A549 (cell line): ENCODE measurements around the gene COL5A1.

Experiments
- CHD4 ChIP-seq: fragments of 200-600 bp; sonication (generic); IDR thresholded peaks from 2 replicates; pipeline ENCODE4 v1.6.1; 2016; ENCODE audit warnings: antibody characterized with exemption, mild to moderate bottlenecking, borderline replicate concordance
- CTCF ChIP-seq: fragments of >200 bp; sonication (Bioruptor Twin); formaldehyde crosslinking; IDR thresholded peaks from 3 replicates; pipeline ENCODE4 v1.5.1; 2016
- MYC ChIP-seq: IDR thresholded peaks from 2 replicates; pipeline ENCODE4 v1.6.1; 2012; ENCODE audit warnings: mild to moderate bottlenecking, inconsistent platforms, low read length, improper control_type of control experiment, borderline replicate concordance
- REST ChIP-seq: fragments of 200-600 bp; sonication (generic); IDR thresholded peaks from 2 replicates; pipeline ENCODE4 v1.6.1; 2016; ENCODE audit warnings: antibody characterized with exemption, mild to moderate bottlenecking, moderate library complexity
- USF2 ChIP-seq: fragments of 450-650 bp; IDR thresholded peaks from 2 replicates; pipeline ENCODE4 v1.6.1; 2014; ENCODE audit warnings: antibody characterized with exemption
- ZFP36 ChIP-seq: fragments of 450-650 bp; IDR thresholded peaks from 2 replicates; pipeline ENCODE4 v1.6.1; 2014; ENCODE audit warnings: borderline replicate concordance; ENCODE audit not compliant: partially characterized antibody

- TF ChIP-seq CTCF (no peak), CHD4 (no peak), USF2 (no peak), ZFP36 (no peak), MYC (no peak), REST (no peak)
Observed at GRCh38 chr9:134870301-134870694, 228.7 kb downstream of the COL5A1 start.
